Measurements from ENCODE around the gene CCDC200.
"Not testable (repeated sequence)": the region's sequence is repeated elsewhere in the genome, so short reads cannot be mapped to it uniquely, and the experiment has no call there.

GRCh38 chr17:43228020-43228782 lies at the start of gene CCDC200:
- not testable (repeated sequence) for TF ChIP-seq CTCF (conservative IDR thresholded peaks at IDR 0.05; ENCODE audit: low read depth, low read length); EZH2 (IDR thresholded peaks at IDR 0.05; ENCODE audit: borderline replicate concordance, low read depth, low read length, poor library complexity, severe bottlenecking)
